ENCODE measurements around the gene KRT15. TPM values are rescaled to one million over a fixed set of nuclear protein-coding genes. Genes with fewer than 3 reads are reported as not detected.

The KRT15 gene
- total RNA-seq, 3 donors from 2014 or later, result not detected

DNA sequence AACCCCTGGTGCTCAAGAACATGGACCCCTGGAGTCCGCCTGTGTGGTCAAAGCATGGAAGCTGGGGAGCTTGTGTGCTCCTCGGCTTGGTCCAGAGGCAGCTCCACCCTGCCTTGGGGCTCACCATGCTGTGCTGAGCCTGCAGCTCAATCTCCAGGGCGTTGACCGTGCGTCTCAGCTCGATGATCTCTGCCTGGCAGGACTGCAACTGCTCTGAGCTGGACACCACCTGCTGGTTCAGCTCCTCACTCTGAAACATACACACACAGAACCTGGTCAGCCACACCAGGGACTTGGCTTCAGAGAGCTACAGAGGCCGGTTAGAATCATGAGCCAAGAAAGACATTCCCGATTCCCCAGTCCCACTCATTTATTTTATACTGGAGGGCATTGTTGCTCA lies 40.5 kb downstream of the KRT15 start:
- H3K36me3 Mint-ChIP-seq (ENCODE audit: insufficient read depth), result no peaks in the 10 kb centered on the region
- DNase-seq (no peak), ATAC-seq (no peak)
- H3K9me3 Mint-ChIP-seq, result no peaks in the 10 kb centered on the region
- no peaks in the 10 kb centered on the region for H3K4me1 Mint-ChIP-seq (ENCODE audit: low read depth)
- peaks cover under 1% of the 10 kb centered on the region for H3K27me3 Mint-ChIP-seq (ENCODE audit: low read depth)
- H3K4me3 Mint-ChIP-seq, result no peak overlapping the region

DNA sequence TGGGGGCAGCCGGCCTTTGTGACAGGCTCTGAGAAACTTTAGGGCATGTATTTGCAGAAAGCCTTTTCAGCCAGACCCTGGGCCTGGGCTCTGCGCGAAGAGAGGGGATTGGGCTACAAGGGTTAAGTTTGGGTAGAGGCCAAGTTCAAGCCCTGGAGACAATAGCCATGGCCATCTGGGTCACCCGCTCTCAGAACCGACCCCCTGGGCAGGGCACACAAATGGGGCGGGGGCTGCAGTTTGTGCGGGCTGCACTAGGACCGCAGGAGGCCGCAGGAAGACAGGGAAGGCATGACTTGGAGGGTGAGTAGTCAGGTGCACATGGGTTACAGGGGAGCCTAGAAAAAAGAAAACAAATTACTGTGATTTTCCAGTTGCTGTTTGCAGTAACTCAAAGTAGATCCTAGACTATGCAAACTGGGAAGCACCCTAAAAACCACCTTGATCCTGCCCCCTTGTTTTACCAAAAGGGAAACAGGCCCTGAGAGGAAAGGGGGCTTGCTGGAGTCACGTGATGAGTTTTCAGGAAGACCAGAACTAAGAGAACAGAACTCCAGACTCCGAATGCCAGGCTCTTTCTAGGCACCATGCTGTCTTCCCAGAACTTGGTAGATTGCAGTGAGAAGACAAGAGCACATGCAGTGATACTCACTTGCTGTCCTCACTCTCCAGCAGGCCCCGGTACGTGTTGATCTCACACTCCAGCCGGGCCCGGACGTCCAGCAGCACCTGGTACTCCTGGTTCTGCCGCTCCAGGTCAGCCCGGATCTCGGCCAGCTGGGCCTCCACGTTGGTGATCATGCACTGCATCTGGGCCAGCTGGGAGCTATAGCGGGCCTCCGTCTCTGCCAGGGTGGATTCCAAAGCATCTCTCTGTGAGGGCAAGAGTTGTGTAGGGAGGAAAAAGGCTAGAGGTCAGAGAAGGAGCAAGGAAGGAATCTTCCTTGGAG lies 41.5 kb downstream of the KRT15 start:
- DNase-seq, result no peak
- Mint-ChIP-seq H3K4me1 (ENCODE audit: low read depth) (no peaks in the 10 kb centered on the region), H3K9me3 (no peaks in the 10 kb centered on the region), H3K27me3 (ENCODE audit: low read depth) (peaks cover 1% of the 10 kb centered on the region), H3K36me3 (ENCODE audit: insufficient read depth) (no peaks in the 10 kb centered on the region), H3K4me3 (no peak overlapping the region)
- no peak for ATAC-seq

DNA sequence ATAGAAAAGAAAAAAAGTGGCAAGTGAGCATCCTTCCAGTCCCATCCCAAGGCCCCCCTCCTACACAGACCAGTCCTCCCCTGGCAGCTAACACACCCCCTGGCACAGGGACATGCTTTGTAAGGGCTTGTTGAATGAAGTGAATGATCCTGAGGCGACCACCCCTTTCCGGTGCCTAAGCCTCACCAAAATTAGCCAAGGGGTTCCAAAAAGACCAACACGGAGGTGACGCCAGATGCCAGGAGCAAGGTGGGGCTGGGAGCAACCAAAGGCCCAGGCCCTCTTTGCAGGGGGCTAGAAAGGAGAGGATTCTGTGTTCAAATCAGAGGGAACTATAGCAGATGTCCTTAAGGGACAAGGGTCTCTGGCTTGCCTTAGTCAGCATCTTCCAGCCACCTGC lies 43.3 kb downstream of the KRT15 start:
- no peaks in the 10 kb centered on the region for H3K4me1 Mint-ChIP-seq (ENCODE audit: low read depth)
- no peak for ATAC-seq
- peaks cover 4% of the 10 kb centered on the region for H3K27me3 Mint-ChIP-seq (ENCODE audit: low read depth)
- DNase-seq, result no peak
- H3K4me3 Mint-ChIP-seq, result no peak overlapping the region
- no peaks in the 10 kb centered on the region for H3K36me3 Mint-ChIP-seq (ENCODE audit: insufficient read depth)
- H3K9me3 Mint-ChIP-seq, result peaks cover 5% of the 10 kb centered on the region

DNA sequence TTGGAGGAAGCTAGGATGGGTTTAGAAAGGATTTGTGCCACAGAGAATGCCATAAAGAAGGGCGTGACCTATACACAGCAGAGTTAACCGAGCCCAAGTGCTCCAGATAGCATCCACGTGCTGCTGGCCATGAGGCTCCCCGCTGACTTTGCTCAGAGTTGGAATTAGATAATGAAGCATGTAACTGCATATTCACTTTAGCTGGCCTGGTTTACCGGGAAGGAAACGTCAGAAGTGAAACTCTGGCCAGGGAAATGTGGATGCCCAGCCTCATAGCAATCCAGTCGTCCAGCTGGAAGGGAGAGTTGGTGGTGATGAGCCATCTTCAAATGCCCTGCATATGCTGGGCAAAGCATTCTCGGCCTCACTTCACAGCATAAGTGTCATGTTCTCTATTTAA lies 43.8 kb downstream of the KRT15 start:
- no peaks in the 10 kb centered on the region for H3K4me1 Mint-ChIP-seq (ENCODE audit: low read depth)
- no peak overlapping the region for H3K4me3 Mint-ChIP-seq
- ATAC-seq (no peak), DNase-seq (no peak)
- no peaks in the 10 kb centered on the region for H3K36me3 Mint-ChIP-seq (ENCODE audit: insufficient read depth)
- peaks cover 5% of the 10 kb centered on the region for H3K9me3 Mint-ChIP-seq
- peaks cover 4% of the 10 kb centered on the region for H3K27me3 Mint-ChIP-seq (ENCODE audit: low read depth)

DNA sequence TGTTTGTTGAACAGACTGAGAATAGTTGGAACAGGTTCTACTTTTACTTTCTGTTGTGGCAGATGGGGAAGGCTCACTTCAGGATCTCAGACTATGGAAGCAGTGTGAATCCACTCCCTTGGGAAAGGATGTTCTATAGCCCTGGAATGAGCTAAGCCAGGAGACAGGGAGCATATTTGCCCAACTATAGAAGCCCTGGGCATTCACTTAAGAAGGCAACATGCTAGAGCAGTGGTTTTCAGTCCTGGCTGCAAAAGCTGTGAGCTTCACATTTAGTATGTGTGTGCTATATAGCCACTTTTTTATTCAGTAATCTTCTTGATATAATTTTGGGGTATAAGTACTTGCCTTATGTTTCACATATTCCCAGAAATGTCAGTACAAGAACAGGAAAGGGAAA lies 50.3 kb downstream of the KRT15 start:
- Mint-ChIP-seq H3K36me3 (ENCODE audit: insufficient read depth) (no peaks in the 10 kb centered on the region), H3K4me1 (ENCODE audit: low read depth) (no peaks in the 10 kb centered on the region), H3K9me3 (peaks cover 13% of the 10 kb centered on the region), H3K27me3 (ENCODE audit: low read depth) (peaks cover 6% of the 10 kb centered on the region), H3K4me3 (no peak overlapping the region)
- no peak for ATAC-seq
- DNase-seq, result no peak

DNA sequence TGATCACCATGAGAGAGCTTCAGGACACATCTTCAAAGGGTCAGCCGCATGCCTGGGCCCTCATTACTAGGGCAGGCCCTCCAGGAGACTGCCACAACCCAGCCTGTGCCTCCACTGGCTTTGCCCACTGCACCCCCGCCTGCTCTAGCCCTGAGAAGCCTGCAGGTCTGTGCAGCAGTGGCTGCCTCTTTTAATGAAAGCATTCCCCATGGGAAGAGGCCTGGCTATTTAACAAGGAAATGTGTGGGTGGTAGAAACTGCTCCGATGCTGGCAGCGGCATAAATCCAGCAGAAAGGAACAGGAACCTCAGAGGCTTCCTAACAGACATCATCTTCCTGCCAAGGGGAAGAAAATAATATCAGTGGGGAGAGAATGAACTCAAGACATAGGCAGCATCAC lies 51.1 kb downstream of the KRT15 start:
- Mint-ChIP-seq H3K4me3 (no peak overlapping the region), H3K4me1 (ENCODE audit: low read depth) (no peaks in the 10 kb centered on the region), H3K36me3 (ENCODE audit: insufficient read depth) (no peaks in the 10 kb centered on the region), H3K9me3 (peaks cover 13% of the 10 kb centered on the region), H3K27me3 (ENCODE audit: low read depth) (peaks cover 6% of the 10 kb centered on the region)
- no peak for ATAC-seq
- DNase-seq, result no peak

DNA sequence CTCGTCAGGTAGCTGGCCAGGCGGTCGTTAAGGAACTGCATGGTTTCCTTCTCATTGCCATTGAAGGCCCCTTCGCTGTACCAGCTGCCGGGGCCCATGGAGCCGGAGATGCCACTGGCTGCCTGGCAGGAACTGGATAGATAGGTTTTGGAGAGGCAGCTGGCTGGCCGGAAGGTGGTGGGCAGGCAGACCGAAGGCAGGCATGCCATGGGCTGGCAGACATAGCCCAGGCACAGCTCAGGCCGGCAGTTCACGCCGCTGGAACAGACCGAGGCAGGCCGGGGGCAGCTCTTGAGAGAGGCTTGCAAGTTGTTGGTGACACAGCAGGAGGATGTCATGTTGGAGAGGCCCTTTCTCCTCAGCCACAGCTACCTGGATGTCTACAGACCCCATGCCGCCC lies 51.7 kb downstream of the KRT15 start, which contains the start of gene KRT32:
Gene KRT32, minus strand, starts transcription at position 399 of the 400 bp plus-strand sequence. Its CDS starts 61 bp downstream, at position 338.
- H3K27me3 Mint-ChIP-seq (ENCODE audit: low read depth), result peaks cover 3% of the 10 kb centered on the region
- H3K4me3 Mint-ChIP-seq, result no peak within 1 kb of the TSS
- no peaks in the 10 kb centered on the region for H3K4me1 Mint-ChIP-seq (ENCODE audit: low read depth)
- peaks cover 12% of the 10 kb centered on the region for H3K9me3 Mint-ChIP-seq
- DNase-seq, result no peak
- H3K36me3 Mint-ChIP-seq (ENCODE audit: insufficient read depth), result no peaks in the 10 kb centered on the region
- no peak for ATAC-seq

DNA sequence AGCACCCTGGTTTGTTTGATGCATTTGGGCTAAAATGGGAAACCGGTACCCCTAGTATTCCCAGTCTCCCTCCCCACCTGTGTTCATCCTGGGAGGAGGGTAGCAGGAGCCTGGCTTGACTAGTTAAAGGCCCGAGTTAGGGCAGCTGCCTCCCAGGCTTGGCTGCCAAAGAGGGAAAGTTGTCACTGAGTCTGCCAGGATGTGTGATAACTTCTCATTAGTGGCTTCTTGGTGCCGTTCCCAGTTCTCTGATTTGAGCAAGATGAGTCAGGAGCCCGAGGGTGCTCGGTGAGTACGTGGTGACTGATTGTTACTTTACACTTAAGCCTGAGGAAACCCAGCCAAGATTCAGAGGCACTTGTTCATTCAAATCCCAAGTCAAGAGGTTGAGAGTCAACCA lies 54.0 kb downstream of the KRT15 start:
- no peak for ATAC-seq

DNA sequence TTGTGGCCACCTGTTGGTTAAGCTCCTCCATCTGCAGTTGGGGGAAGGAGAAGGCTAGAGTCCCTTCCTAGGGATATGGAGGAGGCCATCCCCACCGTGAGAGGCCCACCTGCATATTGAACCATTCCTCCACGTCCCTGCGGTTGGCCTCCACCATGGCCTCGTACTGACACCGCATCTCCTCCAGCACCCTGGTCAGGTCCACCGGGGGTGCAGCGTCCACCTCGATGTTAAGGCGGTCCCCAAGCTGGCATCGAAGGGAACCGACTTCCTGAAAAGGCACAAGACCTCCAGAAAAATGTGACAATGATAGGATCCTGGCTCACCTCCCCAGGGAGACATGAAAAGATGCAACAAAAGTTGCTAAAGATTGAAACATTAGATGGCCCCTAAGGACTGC lies 54.5 kb downstream of the KRT15 start:
- peaks cover 2% of the 10 kb centered on the region for H3K27me3 Mint-ChIP-seq (ENCODE audit: low read depth)
- peaks cover 8% of the 10 kb centered on the region for H3K9me3 Mint-ChIP-seq
- no peak for ATAC-seq
- H3K36me3 Mint-ChIP-seq (ENCODE audit: insufficient read depth), result no peaks in the 10 kb centered on the region
- no peak for DNase-seq
- no peak overlapping the region for H3K4me3 Mint-ChIP-seq
- no peaks in the 10 kb centered on the region for H3K4me1 Mint-ChIP-seq (ENCODE audit: low read depth)

More for the DNA sequence above, 54.0 kb downstream of the KRT15 start:
- Mint-ChIP-seq H3K9me3 (peaks cover 8% of the 10 kb centered on the region), H3K4me3 (no peak overlapping the region), H3K36me3 (ENCODE audit: insufficient read depth) (no peaks in the 10 kb centered on the region), H3K27me3 (ENCODE audit: low read depth) (peaks cover 2% of the 10 kb centered on the region), H3K4me1 (ENCODE audit: low read depth) (no peaks in the 10 kb centered on the region)
- DNase-seq, result no peak

DNA sequence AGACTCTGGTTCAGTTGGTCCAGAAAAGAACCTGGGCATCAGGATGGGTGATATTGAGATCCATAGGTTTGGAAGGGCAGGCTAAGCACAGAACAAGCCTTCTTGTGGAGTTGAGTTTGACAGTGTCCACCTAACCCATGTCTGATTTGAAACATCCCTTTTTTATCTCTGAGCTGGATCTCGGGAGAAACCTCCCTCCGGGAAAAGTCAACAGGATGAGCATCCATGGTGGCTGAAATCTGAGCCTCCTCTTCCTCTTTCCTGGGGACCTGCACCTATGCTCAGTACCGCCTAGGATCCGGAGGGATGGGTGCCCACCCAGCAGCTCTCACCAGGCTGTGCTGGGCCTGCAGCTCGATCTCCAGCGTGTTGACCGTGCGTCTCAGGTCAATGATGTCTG lies 54.9 kb downstream of the KRT15 start:
- Mint-ChIP-seq H3K4me3 (no peak overlapping the region), H3K36me3 (ENCODE audit: insufficient read depth) (no peaks in the 10 kb centered on the region), H3K27me3 (ENCODE audit: low read depth) (peaks cover 2% of the 10 kb centered on the region), H3K4me1 (ENCODE audit: low read depth) (no peaks in the 10 kb centered on the region), H3K9me3 (peaks cover 8% of the 10 kb centered on the region)
- no peak for ATAC-seq
- DNase-seq, result no peak

Other genes with a start within 250 kb of the KRT15 start
- gene KRTAP9-7, start 243.2 kb downstream of the KRT15 start, total RNA-seq, result not detected
- gene KRTAP29-1, start 216.0 kb downstream of the KRT15 start, total RNA-seq, result not detected
- not detected for gene KRTAP16-1, start 209.6 kb downstream of the KRT15 start, total RNA-seq
- not detected for gene KRTAP17-1, start 203.2 kb downstream of the KRT15 start, total RNA-seq
- not detected for gene KRT33A, start 168.1 kb downstream of the KRT15 start, total RNA-seq
- not detected for gene KRT33B, start 149.1 kb downstream of the KRT15 start, total RNA-seq
- gene KRT34, start 136.6 kb downstream of the KRT15 start, total RNA-seq, result not detected
- gene KRT31, start 121.3 kb downstream of the KRT15 start, total RNA-seq, result not detected
- not detected for gene KRT37, start 94.3 kb downstream of the KRT15 start, total RNA-seq
- gene KRT38, start 77.9 kb downstream of the KRT15 start, total RNA-seq, result not detected
- not detected for gene KRT32, start 51.5 kb downstream of the KRT15 start, total RNA-seq
- not detected for gene KRT35, start 37.7 kb downstream of the KRT15 start, total RNA-seq
- not detected for gene KRT36, start 29.0 kb downstream of the KRT15 start, total RNA-seq
- not detected for gene KRT13, start 13.3 kb downstream of the KRT15 start, total RNA-seq
- 1 to 10 TPM; 1.1 to 2.0 (median 1.8) TPM for gene KRT19, start 9.4 kb upstream of the KRT15 start, total RNA-seq
- gene KRT9, start 53.2 kb upstream of the KRT15 start, total RNA-seq, result not detected
- gene KRT14, start 68.0 kb upstream of the KRT15 start, total RNA-seq, result not detected
- gene KRT16, start 93.9 kb upstream of the KRT15 start, total RNA-seq, result not detected
- not detected for gene KRT17, start 105.7 kb upstream of the KRT15 start, total RNA-seq
- gene EIF1, start 170.0 kb upstream of the KRT15 start, total RNA-seq, result 1,000 to 10,000 TPM; 1,373 to 1,742 (median 1,506) TPM
- not detected for gene GAST, start 193.4 kb upstream of the KRT15 start, total RNA-seq
- gene HAP1, start 215.8 kb upstream of the KRT15 start, total RNA-seq, result under 1 TPM in 1 of 3 donors, not detected in 2; 0.18 TPM